Measurements from ENCODE around the gene ADGRA3. TPM values are rescaled to one million over a fixed set of nuclear protein-coding genes. Genes with fewer than 3 reads are reported as not detected.

The ADGRA3 gene
- total and polyA plus RNA-seq, 2 of the 13 experiments (the other 11 are each of a cell fraction or from before 2014, with no cell fraction given): 32.2 to 40.8 TPM

DNA sequence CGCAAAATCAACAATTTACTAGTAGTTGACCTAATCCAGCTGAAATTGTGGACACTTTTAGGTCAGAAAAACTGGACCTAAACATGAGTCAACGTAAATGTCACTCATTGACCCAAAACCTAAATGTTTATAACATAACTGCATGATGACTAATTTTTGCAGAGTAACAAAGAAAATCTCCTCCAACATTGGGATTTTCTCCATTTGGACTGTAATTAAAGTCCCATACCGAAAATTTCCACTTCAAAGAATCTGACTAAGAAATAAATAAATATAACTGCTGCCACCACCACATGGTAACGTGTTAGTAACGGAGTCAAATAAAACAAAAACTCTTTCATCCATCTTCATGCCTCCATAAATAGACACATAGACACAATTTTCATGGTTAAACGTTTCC is 1.9 kb downstream of the ADGRA3 start (continued):
- TF ChIP-seq AGO2 (optimal IDR thresholded peaks at IDR 0.05; ENCODE audit: low read depth, low read length): no peak
- TF ChIP-seq, protein P1, sequence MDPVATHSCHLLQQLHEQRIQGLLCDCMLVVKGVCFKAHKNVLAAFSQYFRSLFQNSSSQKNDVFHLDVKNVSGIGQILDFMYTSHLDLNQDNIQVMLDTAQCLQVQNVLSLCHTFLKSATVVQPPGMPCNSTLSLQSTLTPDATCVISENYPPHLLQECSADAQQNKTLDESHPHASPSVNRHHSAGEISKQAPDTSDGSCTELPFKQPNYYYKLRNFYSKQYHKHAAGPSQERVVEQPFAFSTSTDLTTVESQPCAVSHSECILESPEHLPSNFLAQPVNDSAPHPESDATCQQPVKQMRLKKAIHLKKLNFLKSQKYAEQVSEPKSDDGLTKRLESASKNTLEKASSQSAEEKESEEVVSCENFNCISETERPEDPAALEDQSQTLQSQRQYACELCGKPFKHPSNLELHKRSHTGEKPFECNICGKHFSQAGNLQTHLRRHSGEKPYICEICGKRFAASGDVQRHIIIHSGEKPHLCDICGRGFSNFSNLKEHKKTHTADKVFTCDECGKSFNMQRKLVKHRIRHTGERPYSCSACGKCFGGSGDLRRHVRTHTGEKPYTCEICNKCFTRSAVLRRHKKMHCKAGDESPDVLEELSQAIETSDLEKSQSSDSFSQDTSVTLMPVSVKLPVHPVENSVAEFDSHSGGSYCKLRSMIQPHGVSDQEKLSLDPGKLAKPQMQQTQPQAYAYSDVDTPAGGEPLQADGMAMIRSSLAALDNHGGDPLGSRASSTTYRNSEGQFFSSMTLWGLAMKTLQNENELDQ (CRISPR knock-in tag; IDR thresholded peaks at IDR 0.05; ENCODE audit: borderline replicate concordance): no peak
- no peak for TF ChIP-seq SP4 (CRISPR knock-in tag; IDR thresholded peaks at IDR 0.05)

DNA sequence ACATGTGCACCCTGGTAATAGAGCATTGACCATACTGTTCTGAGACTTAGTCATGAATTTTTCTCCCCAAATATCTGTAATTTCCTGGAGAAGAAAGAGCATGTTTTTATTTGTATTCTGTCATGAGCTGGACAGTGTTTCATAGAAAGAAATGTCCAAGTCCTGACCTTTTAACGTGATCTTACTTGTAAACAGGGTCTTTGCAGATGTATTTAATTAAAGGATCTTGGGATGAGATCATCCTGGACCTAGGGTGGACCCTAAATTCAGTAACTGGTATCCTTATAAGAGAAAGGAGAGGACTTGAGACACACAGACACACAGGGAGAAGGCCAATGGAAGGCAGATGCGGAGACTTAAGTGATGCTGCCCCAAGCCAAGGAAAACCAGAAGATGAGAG is 3.6 kb downstream of the ADGRA3 start:
- POLR2A ChIA-PET: no interaction called here
- no peak for FAIRE-seq
- Histone ChIP-seq H4K20me1 (ENCODE audit: insufficient read depth, low read length) (peaks cover 4% of the 10 kb centered on the region; the same call in 1 of the 2 replicates), H3K36me3 (replicated peaks in 1 of 2; ENCODE audit: control insufficient read depth in 1 of 2, insufficient read depth in 2 of 2, low read length in 2 of 2) (no peaks in the 10 kb centered on the region), H2AFZ (ENCODE audit: low read length) (no peak overlapping the region), H3K4me1 (ENCODE audit: insufficient read depth, low read length) (peaks cover 66% of the 10 kb centered on the region), H3K9me3 (ENCODE audit: low read length) (no peaks in the 10 kb centered on the region), H3K79me2 (ENCODE audit: insufficient read depth, low read length) (peaks cover 70% of the 10 kb centered on the region), H3K4me2 (ENCODE audit: low read depth, low read length) (peak overlapping the region; percentile 76; the same call in 1 of the 2 replicates), H3K9ac (ENCODE audit: insufficient read depth, low read depth, low read length) (no peak overlapping the region), H3K27ac (ENCODE audit: extremely low read length, insufficient read depth, low read length) (no peak overlapping the region), H3K4me3 (replicated peaks in 1 of 3; ENCODE audit: insufficient read depth in 1 of 3, low read depth in 2 of 3, low read length in 3 of 3) (no peak overlapping the region), H3K27me3 (ENCODE audit: control insufficient read depth in 1 of 2, insufficient read depth in 2 of 2, low read length in 2 of 2) (no peaks in the 10 kb centered on the region; a peak in 1 of 5 replicates)
- ATAC-seq: no peak
- intact Hi-C loops (cut with micrococcal nuclease; ENCODE audit: unreplicated experiment) (no loop called here), in situ Hi-C loops (cut with HindIII; ENCODE audit: extremely low pct_ligation_motif_present, low pct_unique_long_range_greater_than_20kb) (no loop called here)
- TF ChIP-seq FLYWCH1 (CRISPR knock-in tag; IDR thresholded peaks at IDR 0.05) (no peak), NR2C2 (CRISPR knock-in tag; IDR thresholded peaks at IDR 0.05; ENCODE audit: borderline replicate concordance) (0 out of 2 replicates have a peak, but pooled peaks have one; percentile 13)
- TF ChIP-seq, protein P2, sequence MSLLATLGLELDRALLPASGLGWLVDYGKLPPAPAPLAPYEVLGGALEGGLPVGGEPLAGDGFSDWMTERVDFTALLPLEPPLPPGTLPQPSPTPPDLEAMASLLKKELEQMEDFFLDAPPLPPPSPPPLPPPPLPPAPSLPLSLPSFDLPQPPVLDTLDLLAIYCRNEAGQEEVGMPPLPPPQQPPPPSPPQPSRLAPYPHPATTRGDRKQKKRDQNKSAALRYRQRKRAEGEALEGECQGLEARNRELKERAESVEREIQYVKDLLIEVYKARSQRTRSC (CRISPR knock-in tag; IDR thresholded peaks at IDR 0.05; ENCODE audit: low read depth): no peak
- CTCF ChIA-PET (ENCODE audit: low intra/inter-chr PET ratio, low total read pairs): no interaction called here
- WGBS (ENCODE audit: low lambda C conversion rate): 86% methylated on average over 2 of the region's 2 CpGs
- BruUV-seq (replicated peaks): no TSS peak
- no peak for DNase-seq (ENCODE audit: low spot score)
